GM18526 (cell line): ENCODE data around the gene TRIM33.

Source experiments
- POLR2A ChIP-seq: IDR thresholded peaks from 3 replicates; pipeline ENCODE4 v1.6.1; 2011; ENCODE audit not compliant: insufficient read length; ENCODE audit errors: extremely low read depth

TRIM33 gene

DNA sequence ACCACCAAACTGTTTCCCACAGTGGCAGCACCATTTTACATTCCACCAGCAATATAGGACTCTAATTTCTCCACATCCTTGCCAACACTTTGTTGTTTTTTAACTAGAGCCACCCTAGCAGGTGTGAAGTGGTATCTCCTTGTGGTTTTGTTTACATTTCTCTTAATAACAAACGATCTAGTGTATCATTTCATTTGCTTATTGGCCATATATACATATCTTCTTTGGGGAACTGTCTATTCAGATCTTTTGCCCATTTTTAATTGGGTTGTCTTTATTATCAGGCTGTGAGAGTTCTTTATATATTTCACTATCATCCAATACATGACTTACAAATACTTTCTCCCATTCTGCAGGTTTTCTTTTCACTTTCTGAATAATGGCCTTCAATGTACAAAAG is 18.0 kb downstream of the TRIM33 start:
- no peak for TF ChIP-seq POLR2A

DNA sequence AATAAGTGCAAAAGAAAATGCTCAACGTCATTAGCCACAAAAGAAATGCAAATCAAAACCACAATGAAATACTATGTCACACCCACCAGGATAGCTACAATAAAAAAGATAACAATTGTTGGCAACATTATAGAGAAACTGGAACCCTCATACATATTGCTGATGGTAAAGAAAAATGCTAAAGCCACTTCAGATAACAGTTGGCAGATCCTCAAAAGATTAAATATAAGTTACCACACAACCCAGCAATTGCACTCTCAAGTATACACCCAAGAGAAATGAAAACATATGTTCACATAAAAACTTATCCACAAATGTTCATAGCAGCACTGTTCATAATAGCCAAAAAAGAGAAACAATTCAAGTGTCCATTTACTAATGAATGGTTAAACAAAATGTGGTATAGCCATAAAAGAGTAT is 20.7 kb downstream of the TRIM33 start:
- no peak for TF ChIP-seq POLR2A

GRCh38 chr1:114488739-114489138 is 22.3 kb downstream of the TRIM33 start:
- no peak for TF ChIP-seq POLR2A

DNA sequence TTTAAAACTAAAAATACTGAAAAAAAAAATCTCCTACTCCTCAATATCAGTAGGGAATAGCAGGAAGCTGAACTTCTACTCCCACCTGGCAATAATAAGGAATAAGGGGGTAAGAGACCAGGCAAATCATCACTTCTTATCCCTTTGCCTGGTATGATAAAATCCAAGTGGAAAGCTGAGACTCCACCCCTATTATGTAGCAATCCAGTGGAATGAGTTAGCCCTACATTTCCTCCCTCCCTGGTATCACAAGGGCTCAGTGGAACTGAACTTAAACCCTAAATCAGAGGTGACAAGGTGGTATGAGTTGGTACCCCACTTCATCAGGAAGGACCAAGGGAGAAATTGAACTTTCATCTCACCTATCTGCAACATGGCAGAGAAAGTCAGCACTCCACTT is 25.7 kb downstream of the TRIM33 start:
- TF ChIP-seq POLR2A, result no peak

DNA sequence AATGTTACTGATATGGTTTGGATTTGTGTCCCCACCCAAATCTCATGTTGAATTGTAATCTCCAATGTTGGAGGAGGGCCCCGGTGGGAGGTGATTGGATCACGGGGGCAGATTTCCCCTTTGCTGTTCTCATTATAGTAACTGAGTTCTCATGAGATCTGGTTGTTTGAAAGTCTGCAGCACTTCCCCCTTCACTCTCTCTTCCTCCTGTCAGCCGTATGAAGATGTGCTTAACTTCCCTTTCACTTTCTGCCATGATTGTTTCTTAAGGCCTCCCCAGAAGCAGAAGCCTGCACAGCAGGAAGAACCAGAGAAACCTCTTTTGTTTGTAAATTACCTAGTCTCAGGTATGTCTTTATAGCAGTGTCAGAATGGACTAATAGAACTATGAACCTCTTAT is 28.4 kb downstream of the TRIM33 start:
- TF ChIP-seq POLR2A, result no peak

- no peak for TF ChIP-seq POLR2A
Measured at GRCh38 chr1:114479134-114479533, 31.9 kb downstream of the TRIM33 start.

GRCh38 chr1:114473796-114474195 is 37.2 kb downstream of the TRIM33 start:
- TF ChIP-seq POLR2A, result no peak

GRCh38 chr1:114472408-114472807 is 38.6 kb downstream of the TRIM33 start:
- no peak for TF ChIP-seq POLR2A

DNA sequence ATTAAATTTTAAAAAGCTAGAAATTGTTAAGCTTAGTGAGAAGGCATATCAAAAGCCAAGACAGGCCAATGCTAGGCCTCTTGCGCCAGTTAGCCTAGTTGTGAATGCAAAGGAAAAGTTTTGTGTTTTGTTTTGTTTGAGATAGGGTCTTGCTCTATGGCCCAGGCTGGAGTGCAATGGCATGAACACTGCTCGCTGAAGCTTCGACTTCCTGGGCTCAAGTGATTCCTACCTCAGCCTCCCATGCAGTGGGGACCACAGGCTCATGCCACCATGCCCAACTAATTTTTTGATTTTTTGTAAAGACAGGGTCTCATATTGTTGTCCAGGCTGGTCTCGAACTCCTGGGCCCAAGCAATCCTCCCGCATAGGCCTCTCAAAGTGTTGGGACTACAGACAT is 40.3 kb downstream of the TRIM33 start:
- no peak for TF ChIP-seq POLR2A

DNA sequence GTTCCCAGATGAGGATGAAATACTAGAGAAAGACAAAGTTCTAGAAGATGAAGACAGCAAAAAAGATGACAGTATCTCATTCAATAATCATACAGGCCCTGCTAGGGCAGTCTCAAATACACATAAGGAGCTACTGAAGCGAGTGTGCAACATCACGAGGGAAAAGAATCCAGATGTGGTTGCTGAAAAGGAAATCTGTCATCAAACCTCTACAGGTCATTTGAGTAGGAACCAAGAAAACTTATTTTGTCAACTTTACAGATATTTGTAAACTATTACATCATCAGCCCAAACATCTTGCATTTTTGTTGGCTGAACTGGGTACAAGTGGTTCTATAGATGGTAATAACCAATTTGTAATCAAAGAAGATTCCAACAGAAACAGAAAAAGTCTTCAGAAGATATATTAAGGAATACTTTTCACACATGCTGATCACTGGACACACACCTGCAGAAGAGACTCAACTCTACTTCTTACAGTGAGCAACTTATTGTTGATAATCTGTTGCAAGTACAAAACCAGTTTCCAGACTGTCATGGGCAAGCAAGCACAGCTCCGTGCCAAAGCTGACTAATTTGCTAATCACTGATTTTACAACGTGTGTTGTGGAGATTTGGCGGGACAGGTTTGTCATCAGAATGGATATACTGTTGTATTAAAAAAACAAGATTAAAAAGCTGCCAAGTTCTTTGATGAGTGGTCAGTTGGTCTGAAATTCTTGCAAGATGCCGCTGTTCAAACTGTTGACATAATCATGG is 42.1 kb downstream of the TRIM33 start:
- no peak for TF ChIP-seq POLR2A

- no peak for TF ChIP-seq POLR2A
Measured at GRCh38 chr1:114468047-114468446, 43.0 kb downstream of the TRIM33 start.

DNA sequence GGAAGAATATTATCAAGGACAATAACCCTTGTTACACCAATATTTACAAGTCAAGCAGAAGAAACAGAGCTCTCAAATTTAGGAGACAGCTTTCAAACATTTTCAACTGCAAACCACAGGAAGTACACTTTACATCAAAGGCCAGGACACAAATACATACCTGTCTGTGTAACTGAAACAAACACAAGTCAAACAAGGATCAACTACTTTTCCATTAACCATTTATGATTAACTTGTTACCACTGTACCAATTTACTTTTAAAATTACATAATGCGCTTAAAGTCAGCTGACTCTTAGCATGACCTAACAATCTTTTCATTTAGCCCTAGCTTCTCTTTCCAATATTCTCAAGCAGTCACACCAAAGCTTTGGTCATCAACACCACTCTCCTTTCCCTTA is 43.5 kb downstream of the TRIM33 start:
- no peak for TF ChIP-seq POLR2A

- no peak for TF ChIP-seq POLR2A
Measured at GRCh38 chr1:114466334-114467014, 44.5 kb downstream of the TRIM33 start.

DNA sequence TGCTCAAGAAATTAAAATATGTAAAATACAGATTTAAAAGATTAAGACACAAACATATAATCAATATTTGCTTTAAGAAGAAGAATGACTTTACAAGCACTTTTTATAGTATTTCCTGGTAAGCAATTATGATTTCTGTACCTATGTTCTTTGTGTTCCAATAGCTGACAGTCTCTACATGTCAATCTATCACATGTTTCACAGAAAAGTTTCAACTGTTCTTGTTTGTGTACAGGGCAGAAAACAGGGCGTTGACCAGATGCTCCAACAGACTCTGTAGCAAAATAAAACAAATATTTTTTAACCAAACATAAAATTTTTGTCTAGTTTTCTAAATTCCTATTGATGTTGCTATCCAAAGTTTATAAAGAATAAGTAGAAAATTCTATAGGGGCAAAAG is 48.0 kb downstream of the TRIM33 start:
- no peak for TF ChIP-seq POLR2A

DNA sequence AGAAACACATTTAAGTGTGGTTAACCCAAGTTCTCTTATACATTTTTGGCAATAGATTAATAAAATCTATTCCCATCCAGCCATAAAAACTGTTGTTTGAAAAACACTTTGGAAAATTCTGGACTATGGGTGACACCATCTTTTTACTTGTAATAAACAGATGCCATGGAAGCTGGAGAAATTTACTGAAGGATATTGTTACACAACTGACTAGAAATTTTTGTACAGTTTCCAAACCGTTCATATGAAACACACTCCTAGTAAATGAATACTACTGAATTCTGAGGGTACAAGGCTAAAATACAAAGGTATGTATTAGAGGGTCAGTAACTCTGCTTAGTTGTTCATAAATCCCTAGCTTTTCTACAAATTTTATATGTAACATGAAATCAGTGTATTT is 48.7 kb downstream of the TRIM33 start:
- TF ChIP-seq POLR2A, result no peak

- no peak for TF ChIP-seq POLR2A
Measured at GRCh38 chr1:114458237-114458777, 52.7 kb downstream of the TRIM33 start.
